Measurements from ENCODE around the gene SKIL.
"Not testable (repeated sequence)": the region's sequence is repeated elsewhere in the genome, so short reads cannot be mapped to it uniquely, and the experiment has no call there.

SKIL gene, protein sequence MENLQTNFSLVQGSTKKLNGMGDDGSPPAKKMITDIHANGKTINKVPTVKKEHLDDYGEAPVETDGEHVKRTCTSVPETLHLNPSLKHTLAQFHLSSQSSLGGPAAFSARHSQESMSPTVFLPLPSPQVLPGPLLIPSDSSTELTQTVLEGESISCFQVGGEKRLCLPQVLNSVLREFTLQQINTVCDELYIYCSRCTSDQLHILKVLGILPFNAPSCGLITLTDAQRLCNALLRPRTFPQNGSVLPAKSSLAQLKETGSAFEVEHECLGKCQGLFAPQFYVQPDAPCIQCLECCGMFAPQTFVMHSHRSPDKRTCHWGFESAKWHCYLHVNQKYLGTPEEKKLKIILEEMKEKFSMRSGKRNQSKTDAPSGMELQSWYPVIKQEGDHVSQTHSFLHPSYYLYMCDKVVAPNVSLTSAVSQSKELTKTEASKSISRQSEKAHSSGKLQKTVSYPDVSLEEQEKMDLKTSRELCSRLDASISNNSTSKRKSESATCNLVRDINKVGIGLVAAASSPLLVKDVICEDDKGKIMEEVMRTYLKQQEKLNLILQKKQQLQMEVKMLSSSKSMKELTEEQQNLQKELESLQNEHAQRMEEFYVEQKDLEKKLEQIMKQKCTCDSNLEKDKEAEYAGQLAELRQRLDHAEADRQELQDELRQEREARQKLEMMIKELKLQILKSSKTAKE

DNA sequence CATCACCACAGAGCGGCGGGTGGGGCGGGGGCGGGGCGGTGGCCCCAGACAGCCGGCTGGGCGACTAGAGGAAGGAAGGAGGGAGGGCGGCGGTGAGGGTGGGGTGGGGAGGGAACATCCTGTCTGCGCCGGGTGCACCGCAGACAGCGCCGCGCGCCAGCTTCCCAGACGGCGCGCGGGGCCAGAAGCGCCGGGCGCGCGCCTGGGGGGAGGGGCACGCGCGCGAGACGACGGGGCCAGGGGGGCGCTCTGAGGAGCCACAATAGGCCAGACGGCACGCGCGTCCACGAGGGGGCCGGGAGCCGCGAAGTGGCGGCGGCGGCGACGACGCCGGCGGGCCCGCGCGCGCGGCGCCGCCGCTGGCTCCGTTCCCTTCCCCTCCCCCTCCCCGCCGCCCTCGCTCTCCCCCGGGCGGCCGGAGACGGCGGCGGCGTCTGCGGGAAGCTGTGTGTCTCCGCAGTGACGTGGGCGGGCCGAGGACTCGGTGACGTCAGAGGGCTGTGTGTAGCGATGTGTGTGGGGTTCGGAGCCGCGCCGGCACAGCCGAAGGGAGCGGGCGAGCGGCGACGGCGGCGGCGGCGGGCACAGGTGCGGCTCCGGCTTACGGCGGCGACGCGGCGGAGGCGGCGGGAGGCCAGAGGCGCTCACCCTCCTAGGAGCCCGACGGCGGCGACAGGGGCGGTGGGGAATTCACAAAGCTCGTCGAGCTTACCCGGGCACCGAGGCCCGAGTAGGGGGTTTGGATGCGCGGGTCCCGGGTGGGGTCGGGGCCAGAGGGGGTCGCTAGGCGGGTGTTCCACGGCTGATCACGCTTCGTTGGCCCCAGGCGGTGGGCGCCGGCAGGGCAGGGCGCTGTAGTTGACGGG, at the start of gene SKIL:
Gene SKIL, plus strand, starts transcription at position 540 of the 866 bp plus-strand sequence. CDS start 2,617 bp downstream, outside the sequence.
- DNase-seq: peak; percentile 87

DNA sequence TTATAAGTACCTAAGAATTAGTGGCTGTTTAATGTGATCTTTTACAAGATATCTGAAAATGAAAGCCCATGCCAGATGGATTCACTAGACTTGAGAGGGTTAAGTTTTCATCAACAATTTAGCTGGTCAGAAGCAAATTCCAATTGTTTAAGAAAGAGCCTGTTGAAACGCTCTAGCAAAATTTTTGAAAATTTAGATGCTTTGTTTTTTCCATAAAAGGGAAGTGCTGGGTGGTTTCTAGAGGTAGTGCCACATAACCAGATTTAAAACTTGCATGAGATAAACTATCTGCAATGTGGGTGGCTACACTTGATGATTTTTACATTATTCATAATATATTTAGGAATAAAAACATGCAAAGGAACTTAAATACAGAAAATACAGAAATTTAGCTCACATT, 48.5 kb upstream of the SKIL start:
- DNase-seq: no peak

DNA sequence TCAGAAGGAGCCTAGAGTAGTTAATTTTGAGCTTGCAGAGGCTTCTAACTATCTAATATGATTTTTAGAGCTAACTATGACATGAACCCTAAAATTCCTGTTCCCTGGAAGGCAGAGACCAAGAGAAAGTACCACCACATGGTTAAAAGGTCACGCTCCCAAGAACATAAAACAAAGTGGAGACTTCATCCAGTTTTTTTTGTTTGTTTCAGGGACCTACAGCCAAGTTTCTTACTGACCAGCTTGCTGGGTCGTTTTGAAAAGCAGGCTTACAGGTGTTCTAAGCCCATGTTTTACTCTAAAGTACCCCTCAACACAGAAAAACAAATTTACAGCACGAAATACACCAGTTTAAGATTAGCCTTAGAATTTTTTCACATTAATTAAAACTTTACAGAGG, 39.6 kb upstream of the SKIL start:
- no peak for DNase-seq

DNA sequence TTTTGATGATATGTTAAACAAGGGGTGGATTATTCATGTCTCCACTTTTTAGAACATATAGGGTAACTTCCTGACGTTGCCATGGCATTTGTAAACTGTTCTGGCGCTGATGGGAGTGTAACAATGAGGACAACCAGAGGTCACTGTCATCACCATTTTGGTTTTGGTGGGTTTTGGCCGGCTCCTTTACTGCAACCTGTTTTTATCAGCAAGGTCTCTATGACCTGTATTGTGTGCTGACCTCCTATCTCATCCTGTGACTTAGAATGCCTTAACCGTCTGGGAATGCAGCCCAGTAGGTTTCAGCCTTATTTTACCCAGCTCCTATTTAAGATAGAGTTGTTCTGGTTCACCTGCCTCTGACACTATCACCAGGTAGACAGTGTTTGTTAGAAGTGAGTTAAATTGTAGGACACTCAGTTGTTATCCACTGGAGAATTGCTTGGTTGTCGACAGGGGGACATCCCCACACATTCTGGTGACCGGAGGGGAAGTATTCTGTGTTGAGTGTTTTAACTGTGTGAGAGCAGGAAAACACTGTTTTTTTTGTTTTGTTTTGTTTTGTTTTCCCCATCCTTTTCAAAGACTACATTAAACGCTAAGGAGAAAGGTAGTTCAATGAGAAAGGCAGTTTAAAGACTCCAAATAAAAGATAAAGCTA, 36.9 kb upstream of the SKIL start:
- DNase-seq: no peak

DNA sequence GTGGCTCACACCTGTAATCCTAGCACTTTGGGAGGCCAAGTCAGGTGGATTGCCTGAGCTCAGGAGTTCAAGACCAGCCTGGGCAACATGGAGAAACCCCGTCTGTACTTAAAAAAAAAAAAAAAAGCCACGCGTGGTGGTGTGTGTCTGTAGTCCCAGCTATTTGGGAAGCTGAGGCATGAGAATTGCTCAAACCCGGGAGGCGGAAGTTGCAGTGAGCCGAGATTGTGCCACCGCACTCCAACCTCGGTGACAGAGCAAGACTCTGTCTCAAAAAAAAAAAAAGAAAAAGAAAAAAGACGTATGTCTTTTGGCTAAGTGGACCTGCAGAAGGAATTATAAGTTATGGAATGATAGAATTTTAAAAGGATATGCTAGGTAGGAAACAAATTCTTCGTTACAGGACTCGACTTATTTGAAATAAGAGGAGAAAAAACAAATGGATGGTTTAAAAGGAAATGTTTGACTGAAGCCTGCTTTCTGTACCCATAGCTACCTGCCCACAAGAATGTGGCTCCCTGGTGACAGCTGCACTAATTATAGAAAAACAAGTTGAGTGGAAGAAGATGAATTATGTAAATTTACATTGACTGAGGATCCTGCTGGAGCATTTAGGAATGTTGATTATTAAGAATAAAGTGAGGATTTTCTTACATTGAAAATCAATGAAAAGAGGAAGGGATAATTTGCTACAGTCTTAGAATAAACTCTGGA, 36.0 kb upstream of the SKIL start:
- no peak for DNase-seq

DNA sequence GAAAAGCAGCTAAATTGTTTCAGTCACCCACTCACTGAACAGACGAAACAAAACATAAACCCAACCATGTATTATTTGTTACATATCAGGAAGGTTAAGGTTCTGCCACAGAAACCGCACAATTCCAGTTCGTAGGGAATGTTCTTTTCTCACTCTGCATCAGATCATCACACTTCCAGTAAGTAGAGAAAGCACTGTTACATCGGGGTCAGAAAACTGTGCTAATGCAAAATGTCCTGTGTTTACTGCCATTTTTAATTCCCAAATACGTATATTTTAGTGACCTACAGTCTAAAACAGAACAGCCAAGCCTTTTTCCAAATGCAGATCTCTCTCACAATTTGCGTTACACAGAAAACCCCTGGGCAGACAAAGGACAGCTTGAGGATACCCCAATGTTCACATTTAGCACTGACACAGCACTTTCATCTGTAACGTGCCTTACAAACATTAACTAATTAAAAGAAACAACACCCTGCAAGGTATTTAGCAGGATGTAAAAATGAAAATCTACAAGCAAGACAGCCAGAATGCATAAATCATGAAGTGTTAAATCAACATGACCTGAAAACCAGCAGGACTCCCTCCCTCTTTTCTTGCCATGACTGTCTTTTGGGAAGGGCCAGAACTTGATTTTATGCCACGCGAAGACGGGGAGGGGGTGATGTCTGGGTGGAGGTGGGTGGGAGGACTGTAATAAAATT, 34.8 kb upstream of the SKIL start:
- DNase-seq: no peak

DNA sequence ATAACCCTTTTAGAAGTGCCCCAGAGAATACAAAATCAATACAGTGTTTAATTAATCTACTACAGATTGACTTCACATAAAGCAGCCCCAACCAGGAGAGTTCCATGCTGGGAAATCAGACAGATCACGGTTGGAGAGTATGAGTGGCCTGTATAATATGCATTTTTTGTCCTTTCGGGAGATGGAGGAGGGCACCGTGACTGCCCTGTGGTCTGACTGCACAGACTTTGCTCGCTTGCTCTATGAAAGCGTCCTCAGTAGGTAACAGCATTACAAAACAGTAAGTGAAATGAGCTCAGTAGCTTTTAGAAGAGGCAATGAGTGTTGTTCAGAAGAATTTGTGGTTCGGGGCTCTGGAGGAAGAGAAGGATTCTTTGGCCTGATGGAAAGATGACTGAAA, 34.2 kb upstream of the SKIL start:
- DNase-seq: no peak

DNA sequence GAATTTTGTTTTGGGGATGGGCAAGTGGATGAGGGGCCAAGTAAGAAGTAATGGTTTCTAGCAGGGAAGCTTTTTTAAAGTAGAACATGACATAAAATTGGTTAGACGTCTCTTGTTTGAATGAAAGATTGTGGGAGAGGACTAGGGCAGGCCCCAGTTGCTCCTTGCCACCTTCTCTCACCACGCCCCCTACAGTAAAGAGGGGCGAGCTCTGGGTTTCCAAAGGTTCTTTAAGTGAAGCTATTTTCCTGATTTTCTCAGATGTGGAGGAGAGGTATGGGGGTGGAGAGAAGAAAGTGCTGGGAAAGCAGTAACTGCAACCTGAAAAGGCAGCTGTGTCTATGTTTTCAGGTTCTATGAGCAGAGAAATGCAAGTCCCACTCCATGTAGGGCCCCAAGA, 32.6 kb upstream of the SKIL start:
- no peak for DNase-seq

DNA sequence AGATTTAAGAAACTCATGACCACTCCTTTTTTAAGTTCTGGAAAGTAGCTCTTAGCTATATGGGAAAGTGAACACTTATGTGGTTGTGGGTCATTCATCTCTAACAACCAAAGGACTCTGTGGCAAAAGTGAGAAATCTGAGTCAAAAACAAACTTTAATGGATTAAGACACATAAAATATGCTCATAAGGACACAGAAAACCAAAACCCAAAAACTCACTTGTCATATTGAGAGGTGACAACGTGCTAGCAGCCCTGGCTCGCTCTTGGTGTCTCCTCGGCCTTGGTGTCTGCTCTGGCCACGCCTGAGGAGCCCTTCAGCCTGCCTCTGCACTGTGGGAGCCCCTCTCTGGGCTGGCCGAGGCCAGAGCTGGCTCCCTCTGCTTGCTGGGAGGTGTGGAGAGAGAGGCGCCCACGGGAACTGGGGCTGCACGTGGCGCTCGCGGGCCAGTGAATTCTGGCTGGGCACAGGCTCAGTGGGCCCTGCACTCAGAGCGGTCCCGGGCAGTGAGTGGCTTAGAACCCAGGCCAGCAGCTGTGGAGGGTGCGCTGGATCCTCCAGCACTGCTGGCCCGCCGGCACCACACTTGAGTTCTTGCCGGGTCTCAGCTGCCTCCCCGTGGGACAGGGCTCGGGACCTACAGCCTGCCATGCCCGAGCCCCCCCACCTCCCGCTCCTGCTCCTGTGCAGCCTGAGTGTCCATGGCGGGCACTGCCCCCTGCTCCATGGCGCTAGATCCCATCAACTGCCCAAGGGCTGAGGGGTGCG, 30.3 kb upstream of the SKIL start:
- no peak for DNase-seq

DNA sequence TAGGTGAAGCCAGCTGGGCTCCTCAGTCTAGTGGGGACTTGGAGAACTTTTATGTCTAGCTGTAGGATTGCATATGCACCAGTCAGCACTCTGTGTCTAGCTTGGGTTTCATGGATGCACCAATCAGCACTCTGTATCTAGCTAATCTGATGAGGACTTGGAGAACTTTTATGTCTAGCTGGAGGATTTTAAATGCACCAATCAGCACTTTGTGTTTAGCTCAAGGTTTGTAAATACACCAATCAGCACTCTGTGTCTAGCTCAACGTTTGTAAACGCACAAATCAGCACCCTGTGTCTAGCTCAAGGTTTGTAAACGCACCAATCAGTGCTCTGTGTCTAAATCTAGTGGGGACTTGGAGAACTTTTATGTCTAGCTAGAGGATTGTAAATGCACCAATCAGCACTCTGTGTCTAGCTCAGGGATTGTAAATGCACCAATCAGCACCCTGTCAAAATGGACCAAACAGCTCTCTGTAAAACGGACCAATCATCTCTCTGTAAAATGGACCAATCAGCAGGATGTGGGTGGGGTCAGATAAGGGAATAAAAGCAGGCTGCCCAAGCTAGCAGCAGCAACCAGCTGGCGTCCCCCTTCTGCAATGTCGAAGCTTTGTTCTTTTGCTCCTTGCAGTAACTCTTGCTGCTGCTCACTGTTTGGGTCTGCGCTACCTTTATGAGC, 29.5 kb upstream of the SKIL start:
- DNase-seq: not testable (repeated sequence)

DNA sequence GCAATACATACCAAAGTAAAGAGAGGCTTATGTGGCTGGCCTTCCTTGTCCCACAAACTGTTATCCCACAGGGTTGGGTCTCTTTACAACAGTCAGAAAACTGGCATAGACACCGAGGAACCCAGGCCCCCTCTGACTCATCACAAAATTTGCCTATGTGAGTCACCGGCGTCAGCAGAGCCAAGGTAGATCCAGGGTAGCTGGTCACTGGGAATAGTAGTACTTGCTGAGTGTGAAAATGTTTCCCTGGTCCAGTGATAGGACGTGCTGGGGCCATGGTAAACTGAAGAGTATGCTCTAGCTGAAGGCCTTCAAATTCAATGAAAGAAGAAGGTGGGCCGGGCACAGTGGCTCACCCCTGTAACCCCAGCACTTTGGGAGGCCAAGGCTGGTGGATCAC, 27.1 kb upstream of the SKIL start:
- DNase-seq: no peak

DNA sequence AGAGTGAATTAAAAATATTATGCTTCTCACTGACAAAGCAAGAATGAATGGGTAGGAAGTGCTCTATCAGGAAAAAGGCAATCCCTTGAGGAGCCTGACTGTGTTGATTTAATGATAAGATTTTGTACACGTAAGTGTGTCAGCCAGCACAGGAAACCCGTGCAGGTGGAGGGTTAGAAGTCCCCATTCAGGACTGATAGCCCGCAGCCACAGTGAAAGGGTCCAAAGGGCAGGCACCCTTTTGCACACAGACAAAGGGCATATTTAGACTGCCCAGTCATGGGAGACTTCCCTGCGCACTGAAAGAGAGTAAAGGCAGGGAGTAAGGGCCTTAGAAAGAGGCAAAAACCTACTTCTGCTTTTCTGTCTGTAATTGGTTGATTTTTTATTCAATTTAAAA, 26.4 kb upstream of the SKIL start:
- no peak for DNase-seq

DNA sequence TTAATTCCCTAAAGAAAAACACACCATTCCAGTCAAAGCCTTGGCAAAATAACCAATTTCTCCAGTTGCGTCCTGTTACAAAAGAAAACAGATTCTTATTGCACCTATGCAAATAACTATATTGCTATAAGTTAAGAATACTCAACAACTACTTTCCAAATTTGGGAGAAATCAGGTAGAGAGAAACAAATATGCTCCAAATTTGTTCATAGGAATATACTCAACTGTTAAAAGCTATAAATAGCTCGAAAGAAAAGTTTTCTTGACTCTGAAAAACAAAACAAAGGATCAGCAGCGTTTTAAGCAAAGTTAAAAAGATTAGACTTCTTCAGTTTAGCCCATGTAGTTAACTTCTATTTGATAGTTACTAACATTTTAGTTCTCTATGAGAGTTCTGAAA, 20.1 kb upstream of the SKIL start:
- DNase-seq: no peak

DNA sequence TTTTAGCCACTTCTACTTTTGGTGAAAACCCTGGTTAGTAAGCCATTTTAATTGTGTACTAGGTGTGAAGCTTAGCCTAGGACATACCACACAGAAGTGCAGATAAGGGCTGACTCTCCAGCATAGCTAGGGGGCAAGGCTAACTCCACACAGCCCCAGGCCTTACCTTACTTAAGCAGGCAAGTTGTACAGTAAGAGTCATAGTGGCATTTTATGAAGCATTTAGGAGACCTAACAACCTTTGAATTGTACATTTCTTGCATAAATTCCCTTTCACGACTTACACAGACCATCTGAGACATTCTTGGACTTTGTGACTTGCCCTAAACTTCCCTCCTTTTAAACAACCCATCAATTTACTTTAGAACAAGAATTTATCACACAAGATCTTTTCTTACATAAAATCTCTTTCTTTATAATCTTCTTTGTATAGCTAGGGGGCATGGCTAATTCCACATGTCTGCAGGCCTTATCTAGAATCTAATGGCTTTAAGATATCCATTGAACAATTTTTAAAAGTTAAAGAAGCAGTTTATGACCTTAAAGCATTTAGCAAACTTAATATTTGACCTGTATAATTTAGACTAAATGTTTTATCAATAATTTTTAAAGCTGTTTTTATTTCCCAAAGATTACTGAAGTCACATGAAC, 18.7 kb upstream of the SKIL start:
- no peak for DNase-seq

DNA sequence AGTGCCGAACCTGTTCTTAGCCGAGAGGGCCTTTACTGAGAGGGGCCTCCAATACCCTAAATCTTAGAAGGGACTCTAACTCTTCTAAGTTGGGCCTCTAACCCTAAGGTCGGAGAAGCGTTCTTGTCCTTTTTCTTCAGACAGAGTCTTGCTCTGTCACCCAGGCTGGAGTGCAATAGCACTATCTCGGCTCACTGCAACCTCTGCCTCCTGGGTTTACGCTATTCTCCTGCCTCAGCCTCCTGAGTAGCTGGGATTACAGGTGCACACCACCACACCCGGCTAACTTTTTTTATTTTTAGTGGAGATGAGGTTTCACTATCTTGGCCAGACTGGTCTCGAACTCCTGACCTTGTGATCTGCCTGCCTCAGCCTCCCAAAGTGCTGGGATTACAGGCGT, 15.2 kb upstream of the SKIL start:
- not testable (repeated sequence) for DNase-seq

DNA sequence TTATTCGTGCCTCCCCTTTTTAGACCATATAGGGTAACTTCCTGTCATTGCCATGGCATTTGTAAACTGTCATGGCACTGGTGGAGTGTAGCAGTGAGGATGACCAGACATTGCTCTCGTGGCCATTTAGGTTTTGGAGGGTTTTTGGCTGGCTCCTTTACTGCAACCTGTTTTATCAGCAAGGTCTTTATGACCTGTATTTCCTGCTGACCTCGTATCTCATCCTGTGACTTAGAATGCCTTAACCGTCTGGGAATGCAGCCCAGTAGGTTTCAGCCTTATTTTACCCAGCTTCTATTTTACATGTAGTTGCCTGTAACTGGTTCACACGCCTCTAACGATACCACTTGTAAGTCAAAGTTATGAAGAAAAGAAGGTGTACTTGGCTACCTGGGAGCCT, 13.7 kb upstream of the SKIL start:
- DNase-seq: not testable (repeated sequence)

DNA sequence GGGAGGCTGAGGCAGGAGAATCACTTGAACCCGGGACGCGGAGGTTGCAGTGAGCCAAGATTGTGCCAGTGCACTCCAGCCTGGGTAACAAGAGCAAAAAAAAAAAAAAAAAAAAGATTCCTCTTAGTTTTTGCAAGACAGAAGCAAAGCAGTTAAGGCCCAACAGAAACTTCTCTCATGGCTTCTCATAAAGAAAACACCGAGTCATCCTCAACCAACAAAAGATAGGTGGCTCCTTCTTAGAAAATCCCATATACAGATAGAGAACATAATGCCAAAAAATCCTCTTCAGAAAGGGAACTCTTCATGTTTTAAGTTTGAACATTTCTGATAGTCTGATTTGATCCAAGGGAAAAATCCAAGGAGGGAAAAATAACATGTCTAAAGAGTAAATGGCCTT, 12.5 kb upstream of the SKIL start:
- no peak for DNase-seq

DNA sequence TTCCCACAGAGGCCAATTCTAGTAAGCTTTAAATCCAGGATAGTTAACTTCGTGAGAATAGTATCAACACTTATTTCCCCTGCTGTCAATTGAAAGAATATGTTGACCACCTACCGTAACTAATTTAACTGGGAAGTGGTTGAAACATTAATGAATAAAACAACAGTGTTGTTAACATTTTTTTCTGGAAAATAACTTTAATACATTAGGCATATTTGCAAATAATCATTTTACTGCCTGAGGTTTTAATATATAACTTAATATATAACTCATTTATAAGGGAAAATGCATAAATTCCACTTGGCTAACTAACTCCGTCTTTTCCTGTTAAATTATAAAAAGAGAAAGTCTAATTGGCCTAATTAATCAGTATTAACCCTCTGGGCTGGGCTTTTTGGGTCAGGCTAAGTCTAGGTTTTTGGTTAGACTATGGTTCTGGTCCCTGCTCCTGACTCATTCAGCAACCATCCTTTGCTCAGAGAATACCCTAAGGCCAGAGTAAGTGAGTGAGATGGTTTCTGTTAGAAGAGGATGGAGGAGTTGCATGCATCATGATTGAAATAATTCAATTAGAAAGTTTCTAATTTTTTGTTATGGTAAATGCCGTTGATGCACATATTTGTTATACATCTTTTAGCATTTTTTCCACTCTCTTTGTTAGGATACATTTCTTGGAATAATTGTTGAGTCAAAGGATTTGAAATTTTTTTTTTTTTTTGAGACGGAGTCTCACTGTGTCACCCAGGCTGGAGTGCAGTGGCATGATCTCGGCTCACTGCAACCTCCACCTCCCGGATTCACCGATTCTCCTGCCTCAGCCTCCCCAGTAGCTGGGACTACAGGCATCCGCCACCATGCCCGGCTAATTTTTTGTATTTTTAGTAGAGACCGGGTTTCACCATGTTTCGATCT, 10.8 kb upstream of the SKIL start:
- DNase-seq: no peak

Data from NCI-H1048 (cell line).